Measurements from ENCODE around the gene GTPBP3.

The GTPBP3 gene

GRCh38 chr19:17389288-17389687, 51.9 kb downstream of the GTPBP3 start:
- no peak for DNase-seq

DNA sequence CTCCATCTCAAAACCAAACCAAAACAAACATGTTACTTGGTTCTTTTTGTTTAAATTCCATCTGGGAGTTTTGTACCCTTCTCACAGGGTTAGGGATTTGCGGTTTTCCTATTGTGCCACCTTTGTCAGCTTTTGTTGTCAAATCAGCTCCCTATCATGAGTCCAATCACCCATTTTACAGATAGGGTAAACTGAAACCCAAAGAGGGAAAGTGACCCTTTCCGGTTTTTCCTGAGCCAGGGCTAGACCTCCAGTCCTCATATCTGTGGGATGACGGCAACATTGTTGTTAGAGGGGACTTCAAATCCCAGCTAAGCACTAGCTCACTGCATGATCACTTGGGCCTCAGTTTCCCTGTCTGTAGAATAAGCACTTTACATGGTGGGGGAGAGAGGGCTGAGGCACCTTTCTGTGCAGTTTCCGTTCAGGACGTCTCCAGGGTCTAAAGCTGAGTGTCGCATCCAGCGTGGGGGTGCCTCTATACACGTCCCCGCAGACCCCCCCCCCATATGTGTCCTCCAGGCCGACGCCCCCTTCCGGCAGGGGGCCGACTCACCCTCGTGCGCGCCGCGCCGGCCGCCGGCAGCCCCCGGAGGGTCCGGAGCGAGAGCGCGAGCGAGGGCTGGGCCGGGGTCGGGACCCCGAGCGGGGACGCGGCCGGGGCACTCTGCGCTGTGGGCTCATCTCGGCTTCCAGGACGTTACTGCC, 52.8 kb downstream of the GTPBP3 start:
- no peak for DNase-seq

DNA sequence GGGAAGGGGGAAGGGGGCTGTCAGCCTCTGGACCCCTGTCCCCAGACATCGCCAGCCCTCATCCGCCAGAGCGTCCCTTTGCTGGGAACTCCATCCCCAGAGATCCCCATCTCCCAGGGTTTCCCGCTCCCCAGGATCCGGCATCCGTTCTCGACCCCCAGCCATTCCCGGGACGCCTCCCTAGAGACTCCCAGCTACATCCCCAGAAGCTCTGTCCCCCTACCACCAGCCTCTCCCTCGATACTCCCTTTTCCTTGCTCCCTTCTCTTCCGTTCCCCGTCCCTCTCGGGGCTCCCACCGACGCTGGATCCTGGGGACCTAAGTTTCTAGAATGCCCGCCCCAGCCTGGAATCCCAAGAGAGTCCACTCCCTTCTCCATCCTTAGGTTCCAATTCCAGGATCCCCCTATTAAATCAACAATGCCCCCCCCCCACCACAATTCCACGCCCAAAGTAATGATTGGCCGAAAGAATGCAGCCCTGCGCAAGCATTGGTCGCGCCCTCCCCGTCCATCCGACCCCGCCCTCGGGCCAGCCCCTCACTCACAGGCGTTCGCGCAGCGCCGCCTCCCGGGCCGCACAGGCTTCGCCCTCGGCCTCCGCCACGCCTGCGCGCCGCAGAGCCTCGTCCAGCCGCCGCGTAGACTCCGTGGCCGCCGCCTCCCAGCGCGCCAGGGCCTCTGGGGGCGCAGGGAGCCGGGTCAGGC, 53.5 kb downstream of the GTPBP3 start:
- peak; percentile 89 for DNase-seq

- peak; percentile 61 for DNase-seq
Measured at GRCh38 chr19:17391371-17392151, 54.2 kb downstream of the GTPBP3 start.
